ENCODE data around the gene ALDH3A2.
"Not testable (repeated sequence)": the region's sequence is repeated elsewhere in the genome, so short reads cannot be mapped to it uniquely, and the experiment has no call there.

Gene ALDH3A2

GRCh38 chr17:19678581-19679453 lies 30.3 kb downstream of the ALDH3A2 start:
- no peak for DNase-seq (ENCODE audit: low read depth in 2 of 2)

GRCh38 chr17:19683117-19683516 lies 34.6 kb downstream of the ALDH3A2 start:
- no peak for DNase-seq (ENCODE audit: low read depth in 2 of 2)

- DNase-seq (ENCODE audit: low read depth in 2 of 2), result not testable (repeated sequence)
Measured at GRCh38 chr17:19684909-19685580, 36.5 kb downstream of the ALDH3A2 start.

- DNase-seq (ENCODE audit: low read depth in 2 of 2), result no peak
Measured at GRCh38 chr17:19686400-19687090, 38.0 kb downstream of the ALDH3A2 start.

DNA sequence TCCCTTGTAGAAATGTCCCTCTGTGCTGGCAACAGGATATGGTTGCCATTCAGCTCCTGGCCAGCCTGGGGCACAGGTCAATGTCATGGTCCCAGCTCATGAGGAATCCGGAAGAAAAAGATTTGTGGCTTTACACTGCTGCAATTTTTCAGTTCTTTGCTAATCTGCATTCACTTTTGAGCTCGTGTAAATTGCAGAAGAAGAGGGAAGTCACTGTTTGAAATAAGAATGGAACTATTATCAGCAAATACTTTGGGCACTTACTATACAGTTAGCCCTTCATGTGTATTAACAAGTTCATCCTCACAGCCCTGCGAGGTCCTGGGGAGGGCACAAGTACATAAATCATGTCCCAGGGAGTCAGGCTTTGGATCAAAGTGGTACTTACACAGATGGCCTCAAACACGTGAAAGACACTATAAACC lies 53.7 kb downstream of the ALDH3A2 start:
- DNase-seq (ENCODE audit: low read depth in 2 of 2), result no peak

DNA sequence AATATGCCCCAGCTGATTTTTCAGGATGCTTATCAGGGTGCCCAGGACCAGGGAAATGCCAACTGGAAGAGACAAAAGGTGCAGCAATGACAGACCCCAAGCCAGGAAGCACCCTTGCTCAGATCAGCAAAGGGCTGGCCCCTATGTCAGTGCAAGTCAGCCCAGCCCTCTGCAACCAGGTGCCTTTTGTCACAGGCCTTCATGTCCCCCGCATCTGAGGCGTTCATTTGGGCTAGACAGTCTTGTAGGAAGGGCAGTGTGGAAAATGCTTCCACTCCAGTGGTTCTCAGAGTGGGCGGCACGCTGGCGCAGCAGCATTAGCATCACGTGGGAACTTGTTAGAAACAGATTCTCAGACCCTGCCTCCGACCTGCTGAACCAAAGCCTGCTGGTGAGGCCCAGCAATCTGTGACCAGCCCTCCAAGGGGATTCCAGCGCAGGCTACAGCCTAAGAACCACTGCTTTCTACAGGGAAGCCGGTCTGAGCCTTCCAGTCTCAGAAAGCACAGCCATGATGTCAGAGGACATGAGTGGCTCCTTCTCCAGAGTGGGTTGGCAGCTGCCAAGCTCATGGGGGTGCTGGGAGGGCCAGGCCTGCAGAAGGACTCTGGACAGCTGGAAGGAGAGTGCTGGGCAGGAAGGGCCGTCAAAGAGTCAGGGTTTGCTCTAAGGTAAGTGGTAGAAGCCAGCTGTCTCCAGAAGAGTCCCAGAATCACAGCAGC lies 54.7 kb downstream of the ALDH3A2 start:
- no peak for DNase-seq (ENCODE audit: low read depth in 2 of 2)

DNA sequence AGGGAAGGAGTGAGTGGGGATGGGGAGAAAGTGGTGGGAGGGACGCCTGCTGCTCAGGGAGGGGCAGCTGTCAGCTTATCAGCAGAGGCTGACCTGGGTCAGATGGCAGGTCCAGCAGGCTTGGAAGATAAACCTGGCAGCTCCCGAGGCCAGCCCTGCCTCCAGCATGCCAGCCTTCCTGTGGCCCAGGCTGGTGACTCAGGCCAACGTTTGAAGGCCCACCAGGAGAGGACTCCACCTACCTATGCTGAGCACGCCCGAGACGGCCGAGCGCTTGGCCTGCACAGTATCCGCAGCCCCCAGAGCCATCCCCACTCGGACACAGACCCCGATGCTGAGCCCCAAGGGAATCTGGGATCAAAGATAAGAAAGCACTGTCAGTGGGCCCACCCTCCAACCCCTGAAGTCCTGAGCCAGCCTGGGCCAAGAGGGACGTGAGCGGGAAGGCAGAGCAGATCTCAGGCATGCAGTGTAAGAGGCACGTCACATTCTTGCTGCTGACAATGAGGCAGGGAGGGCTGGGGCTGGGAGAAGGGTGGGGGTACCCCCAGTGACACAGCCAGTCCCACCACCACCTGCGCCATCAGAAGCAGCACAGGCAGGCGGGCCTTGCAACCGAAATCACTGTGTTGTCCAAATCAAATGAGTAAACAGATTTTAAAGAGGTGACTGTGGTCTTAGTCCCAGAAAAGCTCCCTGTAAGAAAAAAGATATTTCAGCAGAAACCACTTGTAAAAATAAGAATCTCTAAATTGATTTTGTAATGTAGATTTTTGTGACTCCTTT lies 55.5 kb downstream of the ALDH3A2 start:
- DNase-seq (ENCODE audit: low read depth in 2 of 2), result no peak

GRCh38 chr17:19705201-19705600 lies 56.6 kb downstream of the ALDH3A2 start:
- no peak for DNase-seq (ENCODE audit: low read depth in 2 of 2)

DNA sequence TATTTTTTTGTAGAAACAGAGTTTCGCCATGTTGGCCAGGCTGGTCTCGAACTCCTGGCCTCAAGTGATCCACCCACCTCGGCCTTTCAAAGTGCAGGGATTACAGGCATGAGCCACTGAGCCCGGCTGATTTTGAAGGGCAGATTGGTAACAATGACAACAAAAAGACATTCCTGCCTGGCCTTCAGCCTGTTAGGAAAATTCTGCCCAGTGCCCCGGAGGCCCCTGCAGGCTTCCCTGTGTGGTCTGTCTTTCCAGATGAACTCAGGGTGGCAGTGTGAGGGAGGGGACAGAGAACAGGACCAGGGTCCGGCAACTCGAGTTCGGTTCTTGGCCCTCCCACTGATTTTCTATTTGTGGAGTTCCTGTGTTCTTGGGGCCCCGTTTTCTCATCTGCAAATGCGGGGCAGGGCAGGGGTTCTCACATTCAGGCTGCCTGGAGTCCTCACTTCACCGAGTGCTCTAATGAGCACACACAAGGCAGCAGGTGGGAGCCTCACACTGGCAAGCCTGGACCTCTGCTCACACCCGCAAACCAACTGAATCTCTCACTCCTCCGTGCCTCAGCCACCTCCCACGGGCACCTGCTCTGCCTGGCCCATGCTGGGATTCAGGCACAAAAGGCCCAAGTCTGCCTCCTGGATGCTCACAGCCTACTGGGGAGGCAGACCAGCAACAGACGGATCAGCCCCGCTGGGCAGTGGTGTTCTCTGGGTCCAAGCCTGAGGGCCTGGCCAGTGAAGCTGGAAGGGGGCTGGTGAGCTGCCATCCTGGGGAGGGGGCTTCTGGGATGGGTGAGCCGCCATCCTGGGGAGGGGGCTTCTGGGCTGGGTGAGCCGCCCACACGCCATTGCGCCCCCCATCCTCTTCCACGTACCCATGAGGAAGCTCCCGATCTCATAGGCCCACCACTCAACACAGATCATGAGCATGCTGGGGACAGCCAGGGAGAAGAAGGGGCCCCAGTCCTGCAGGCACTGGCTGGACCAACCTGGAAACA lies 57.5 kb downstream of the ALDH3A2 start:
- DNase-seq (ENCODE audit: low read depth in 2 of 2), result no peak

- no peak for DNase-seq (ENCODE audit: low read depth in 2 of 2)
Measured at GRCh38 chr17:19706791-19707727, 58.5 kb downstream of the ALDH3A2 start.

GRCh38 chr17:19707728-19708221 lies 59.2 kb downstream of the ALDH3A2 start:
- DNase-seq (ENCODE audit: low read depth in 2 of 2), result no peak

DNA sequence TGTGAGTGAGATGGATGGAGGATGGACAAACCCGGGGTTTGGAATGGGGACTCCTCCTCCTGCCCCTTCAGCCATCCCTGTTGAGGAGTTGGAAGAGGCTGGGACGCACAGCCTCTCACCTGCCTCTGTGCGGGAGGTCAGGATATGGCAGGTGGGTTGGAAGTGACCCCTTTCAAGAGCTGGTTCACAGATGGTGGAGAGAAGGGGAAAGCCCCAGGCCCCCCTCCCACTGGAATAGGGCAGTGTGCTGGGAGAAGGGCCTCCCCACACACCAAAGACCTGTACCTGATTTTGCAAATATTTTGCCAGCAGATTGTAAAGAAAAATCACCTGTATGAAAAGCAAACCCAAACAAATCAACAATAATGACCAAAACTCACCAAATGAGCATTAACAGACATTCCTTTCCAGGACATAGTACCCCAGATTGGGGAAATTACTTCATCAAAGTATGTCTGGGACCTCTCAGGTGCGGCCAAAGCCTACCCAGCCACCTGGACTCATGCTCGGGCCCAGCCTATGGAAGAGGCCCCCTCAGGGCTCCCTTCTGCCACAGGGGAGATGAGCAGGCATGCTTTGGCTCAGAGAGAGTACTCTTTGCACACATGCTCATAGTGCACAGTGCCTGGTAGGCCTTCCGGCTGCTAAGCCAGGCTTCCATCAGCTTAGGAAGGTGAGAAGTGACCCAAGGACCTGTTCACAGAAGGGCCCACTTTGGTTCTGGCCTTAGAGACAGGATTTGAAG lies 60.1 kb downstream of the ALDH3A2 start:
- no peak for DNase-seq (ENCODE audit: low read depth in 2 of 2)

DNA sequence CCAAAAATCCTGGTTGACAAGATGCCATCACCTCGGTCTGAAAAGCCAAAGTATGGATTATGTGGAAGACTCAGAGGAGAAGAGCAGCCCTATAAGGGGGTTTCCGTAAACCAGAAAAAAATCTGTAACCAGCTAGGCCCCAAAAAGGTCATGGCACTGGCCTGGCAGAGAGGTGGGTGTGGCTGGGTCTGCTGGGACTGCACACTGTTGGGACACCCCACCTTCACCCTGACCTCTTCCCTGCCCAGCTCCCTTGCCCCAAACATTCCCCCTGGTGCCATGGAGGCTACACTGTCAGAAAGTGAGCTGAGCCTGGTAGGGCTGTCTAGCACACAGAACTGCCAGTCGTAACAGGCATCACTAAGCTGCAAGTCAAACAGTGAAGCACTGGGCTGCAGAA lies 61.3 kb downstream of the ALDH3A2 start:
- no peak for DNase-seq (ENCODE audit: low read depth in 2 of 2)

DNA sequence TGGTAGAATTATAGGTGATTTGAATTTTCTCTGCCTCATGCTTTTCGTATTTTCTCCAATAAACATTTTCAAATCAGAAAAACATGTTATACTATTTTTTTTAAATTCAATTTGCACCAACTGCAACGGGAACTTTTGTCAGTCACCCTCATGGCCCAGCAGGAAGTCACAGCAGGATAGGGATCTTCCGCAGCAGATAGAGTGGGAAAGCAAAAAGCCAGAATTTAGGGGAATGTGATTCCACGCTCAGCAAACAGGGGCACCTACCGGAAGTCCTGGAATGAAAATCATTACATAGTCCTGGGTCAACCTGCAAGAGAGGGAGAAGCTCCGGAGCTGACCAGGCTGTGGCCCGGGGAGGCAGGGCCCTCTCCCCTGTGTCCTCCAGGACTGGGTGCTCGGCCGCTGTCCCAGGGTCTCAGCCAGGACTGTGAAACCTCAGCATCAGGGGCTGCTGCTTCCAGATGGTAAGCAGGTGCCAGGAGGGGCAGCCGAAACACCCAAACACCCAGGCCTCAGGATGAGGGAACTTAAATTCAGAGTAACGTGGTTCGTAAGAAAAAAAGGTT lies 64.0 kb downstream of the ALDH3A2 start:
- no peak for DNase-seq (ENCODE audit: low read depth in 2 of 2)

- DNase-seq (ENCODE audit: low read depth in 2 of 2), result no peak
Measured at GRCh38 chr17:19713462-19713861, 64.9 kb downstream of the ALDH3A2 start.

DNA sequence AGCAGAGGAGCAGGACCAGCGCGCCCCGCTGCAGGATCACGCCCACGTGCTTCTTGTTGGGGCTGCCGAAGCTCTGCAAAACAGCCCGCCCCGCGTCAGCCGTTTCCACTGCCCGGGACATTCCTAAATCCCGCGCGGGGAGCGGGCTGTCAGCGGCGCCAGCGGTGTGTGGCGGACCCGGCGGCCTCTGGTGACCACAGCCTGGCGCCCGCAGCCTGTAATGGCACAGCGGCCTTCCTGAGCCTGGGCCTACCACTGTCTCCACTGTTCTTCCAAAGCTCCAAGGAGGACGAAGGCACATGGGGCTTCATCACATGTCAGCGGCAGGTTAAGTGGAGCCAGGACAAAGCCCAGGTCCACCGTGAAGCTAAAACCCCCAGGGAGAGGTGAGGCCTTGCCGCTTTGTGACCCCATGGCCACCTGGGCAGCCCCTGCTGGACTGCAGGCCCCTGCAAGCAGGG lies 65.4 kb downstream of the ALDH3A2 start:
- DNase-seq (ENCODE audit: low read depth in 2 of 2), result no peak
